HG02981 (cell line): ENCODE measurements around the gene USP9X.
"Not testable (repeated sequence)": the region's sequence is repeated elsewhere in the genome, so short reads cannot be mapped to it uniquely, and the experiment has no call there.

ENCODE experiments used
- ATAC-seq: cut with Tn5 transposase; IDR thresholded peaks from one replicate; pipeline ENCODE4 v1.9.1; 2021; ENCODE audit warnings: mild to moderate bottlenecking, moderate library complexity; ENCODE audit not compliant: unreplicated experiment

USP9X gene

GRCh38 chrX:41118156-41118555 is 32.9 kb downstream of the USP9X start:
- ATAC-seq = no peak

- ATAC-seq = no peak
These were observed 34.6 kb downstream of the USP9X start for GRCh38 chrX:41119803-41120202.

GRCh38 chrX:41121766-41122165 is 36.5 kb downstream of the USP9X start:
- ATAC-seq = no peak

GRCh38 chrX:41122664-41123257 is 37.5 kb downstream of the USP9X start:
- ATAC-seq = no peak

GRCh38 chrX:41127477-41128192 is 42.4 kb downstream of the USP9X start:
- no peak for ATAC-seq

- no peak for ATAC-seq
These were observed 43.7 kb downstream of the USP9X start for GRCh38 chrX:41128955-41129354.

- ATAC-seq = no peak
These were observed 46.5 kb downstream of the USP9X start for GRCh38 chrX:41131766-41132165.

GRCh38 chrX:41133551-41133950 is 48.3 kb downstream of the USP9X start:
- no peak for ATAC-seq

GRCh38 chrX:41137589-41137988 is 52.3 kb downstream of the USP9X start:
- no peak for ATAC-seq

- no peak for ATAC-seq
These were observed 57.1 kb downstream of the USP9X start for GRCh38 chrX:41142130-41142910.

- no peak for ATAC-seq
These were observed 59.6 kb downstream of the USP9X start for GRCh38 chrX:41144873-41145272.

- no peak for ATAC-seq
These were observed 60.8 kb downstream of the USP9X start for GRCh38 chrX:41145920-41146608.

GRCh38 chrX:41148553-41148952 is 63.3 kb downstream of the USP9X start:
- no peak for ATAC-seq

- ATAC-seq = no peak
These were observed 64.8 kb downstream of the USP9X start for GRCh38 chrX:41150043-41150442.

GRCh38 chrX:41151726-41152125 is 66.5 kb downstream of the USP9X start:
- ATAC-seq = not testable (repeated sequence)

- ATAC-seq = no peak
These were observed 67.0 kb downstream of the USP9X start for GRCh38 chrX:41152221-41152620.

GRCh38 chrX:41153448-41153847 is 68.2 kb downstream of the USP9X start:
- no peak for ATAC-seq

- ATAC-seq = no peak
These were observed 68.7 kb downstream of the USP9X start for GRCh38 chrX:41153957-41154356.

- ATAC-seq = no peak
These were observed 79.2 kb downstream of the USP9X start for GRCh38 chrX:41164449-41164848.

GRCh38 chrX:41167888-41168287 is 82.6 kb downstream of the USP9X start:
- ATAC-seq = no peak

- no peak for ATAC-seq
These were observed 91.0 kb downstream of the USP9X start for GRCh38 chrX:41176263-41176662.
